ENCODE data around the gene CRABP2. TPM values are rescaled to one million over a fixed set of nuclear protein-coding genes. Genes with fewer than 3 reads are reported as not detected.

CRABP2 gene
- total and polyA plus RNA-seq, 2 donors (not counting 3 experiments of a cell fraction or from before 2014, with no cell fraction given), result 0.32 to 1.0 TPM

GRCh38 chr1:156744786-156745419, 39.5 kb upstream of the CRABP2 start:
- H3K36me3 ChIP-seq (ENCODE audit: control insufficient read depth in 2 of 2, extremely low read depth in 1 of 2, insufficient read depth in 2 of 2, low read length in 2 of 2), result peaks cover 11 to 14% of the 10 kb centered on the region in 2 experiments
- H3K79me2 ChIP-seq (ENCODE audit: control insufficient read depth, insufficient read depth, low read length), result peaks cover 64% of the 10 kb centered on the region
- no peaks in the 10 kb centered on the region for H3K9me3 ChIP-seq (replicated peaks; ENCODE audit: control insufficient read depth, insufficient read depth, low read length)
- dilution Hi-C loops (cut with MboI; ENCODE audit: extremely low pct_ligation_motif_present, low sequenced_read_pairs), result no loop called here
- H3K9ac ChIP-seq (replicated peaks; ENCODE audit: extremely low read depth, insufficient read depth, low read length), result no peak overlapping the region
- DNase-seq (ENCODE audit: low read depth, low spot score), result no peak
- H3K27ac ChIP-seq (ENCODE audit: insufficient read depth, low read depth, low read length), result no peak overlapping the region
- ChIA-PET CTCF (interaction anchor here (1.0 kb wide), 1 partner anchor 18 kb away, joined by 3 read pairs; no protein-coding TSS in a partner anchor), POLR2A (no interaction called here)
- no peaks in the 10 kb centered on the region for H3K27me3 ChIP-seq (ENCODE audit: control insufficient read depth in 2 of 2, insufficient read depth in 2 of 2, low read length in 2 of 2)
- intact Hi-C loops (cut with micrococcal nuclease), result loop anchor here (5.0 kb wide), 2 partner anchors 147 to 243 kb away; partner anchors contain the start of genes MEF2D and PEAR1
- no peak overlapping the region for H2AFZ ChIP-seq (ENCODE audit: low read depth, low read length)
- no peak for FAIRE-seq
- H3K4me3 ChIP-seq (replicated peaks in 1 of 3; ENCODE audit: insufficient read depth in 1 of 3, low read depth in 1 of 3, low read length in 3 of 3), result no peak overlapping the region
- peaks cover 48% of the 10 kb centered on the region for H3K4me1 ChIP-seq (ENCODE audit: control insufficient read depth, extremely low read depth, insufficient read depth, low read length)
- no peaks in the 10 kb centered on the region for H4K20me1 ChIP-seq (replicated peaks; ENCODE audit: control insufficient read depth, extremely low read depth, insufficient read depth, low read length)
- no peak overlapping the region for H3K4me2 ChIP-seq (ENCODE audit: insufficient read depth, low read length)
- TF ChIP-seq POLR2AphosphoS5 (IDR thresholded peaks at IDR 0.05; ENCODE audit: insufficient read depth, low read depth, low read length), result no peak
- BruUV-seq (replicated peaks), result no TSS peak
- H3K9me1 ChIP-seq (replicated peaks; ENCODE audit: control insufficient read depth, extremely low read depth, insufficient read depth, low read length), result no peaks in the 10 kb centered on the region

GRCh38 chr1:156744344-156744743, 39.0 kb upstream of the CRABP2 start:
- DNase-seq (ENCODE audit: low read depth, low spot score), result no peak
- no peak overlapping the region for H3K9ac ChIP-seq (replicated peaks; ENCODE audit: extremely low read depth, insufficient read depth, low read length)
- peaks cover 60% of the 10 kb centered on the region for H3K79me2 ChIP-seq (ENCODE audit: control insufficient read depth, insufficient read depth, low read length)
- BruUV-seq (replicated peaks), result no TSS peak
- no peaks in the 10 kb centered on the region for H3K27me3 ChIP-seq (ENCODE audit: control insufficient read depth in 2 of 2, insufficient read depth in 2 of 2, low read length in 2 of 2)
- dilution Hi-C loops (cut with MboI; ENCODE audit: extremely low pct_ligation_motif_present, low sequenced_read_pairs), result no loop called here
- H3K9me3 ChIP-seq (replicated peaks; ENCODE audit: control insufficient read depth, insufficient read depth, low read length), result no peaks in the 10 kb centered on the region
- H3K36me3 ChIP-seq (ENCODE audit: control insufficient read depth in 2 of 2, extremely low read depth in 1 of 2, insufficient read depth in 2 of 2, low read length in 2 of 2), result peaks cover 11 to 14% of the 10 kb centered on the region in 2 experiments
- no peak for FAIRE-seq
- intact Hi-C loops (cut with micrococcal nuclease), result loop anchor here (5.0 kb wide), 1 partner anchor 148 kb away; the partner anchor contains the start of gene PEAR1
- H3K4me3 ChIP-seq (replicated peaks in 1 of 3; ENCODE audit: insufficient read depth in 1 of 3, low read depth in 1 of 3, low read length in 3 of 3), result no peak overlapping the region
- no peak overlapping the region for H3K27ac ChIP-seq (ENCODE audit: insufficient read depth, low read depth, low read length)
- ChIA-PET CTCF (no interaction called here), POLR2A (no interaction called here)
- no peak overlapping the region for H3K4me2 ChIP-seq (ENCODE audit: insufficient read depth, low read length)
- no peaks in the 10 kb centered on the region for H3K9me1 ChIP-seq (replicated peaks; ENCODE audit: control insufficient read depth, extremely low read depth, insufficient read depth, low read length)
- TF ChIP-seq POLR2A (IDR thresholded peaks at IDR 0.05; ENCODE audit: low read depth, low read length) (no peak), POLR2AphosphoS5 (IDR thresholded peaks at IDR 0.05; ENCODE audit: insufficient read depth, low read depth, low read length) (no peak), FOS (IDR thresholded peaks at IDR 0.05; ENCODE audit: borderline replicate concordance, insufficient read depth, low read length) (no peak), MYC (IDR thresholded peaks at IDR 0.05; ENCODE audit: low read depth, low read length) (no peak), MAX (IDR thresholded peaks at IDR 0.05; ENCODE audit: insufficient read depth, insufficient read length) (no peak), CTCF (IDR thresholded peaks at IDR 0.05; ENCODE audit: extremely low read depth in 1 of 2, insufficient read depth in 1 of 2, low read depth in 1 of 2, low read length in 2 of 2) (no peak), GATA2 (IDR thresholded peaks at IDR 0.05; ENCODE audit: insufficient read depth, insufficient read length, low read depth, low read length) (no peak), JUN (IDR thresholded peaks at IDR 0.05; ENCODE audit: borderline replicate concordance, insufficient read depth, insufficient read length, low read depth) (no peak), EZH2 (IDR thresholded peaks at IDR 0.05; ENCODE audit: borderline replicate concordance, low read depth, low read length, severe bottlenecking) (no peak)
- peaks cover 44% of the 10 kb centered on the region for H3K4me1 ChIP-seq (ENCODE audit: control insufficient read depth, extremely low read depth, insufficient read depth, low read length)
- H4K20me1 ChIP-seq (replicated peaks; ENCODE audit: control insufficient read depth, extremely low read depth, insufficient read depth, low read length), result no peaks in the 10 kb centered on the region
- no peak overlapping the region for H2AFZ ChIP-seq (ENCODE audit: low read depth, low read length)

Data from endothelial cell of umbilical vein (primary cell).